Embryonic facial prominence (tissue), 1 donor: Measurements from ENCODE around the gene MYOZ2.

Source experiments
- DNase-seq: peaks from one replicate; pipeline ENCODE4 v3.0.0-alpha.2; 2016; ENCODE audit errors: extremely low spot score

The MYOZ2 gene

DNA sequence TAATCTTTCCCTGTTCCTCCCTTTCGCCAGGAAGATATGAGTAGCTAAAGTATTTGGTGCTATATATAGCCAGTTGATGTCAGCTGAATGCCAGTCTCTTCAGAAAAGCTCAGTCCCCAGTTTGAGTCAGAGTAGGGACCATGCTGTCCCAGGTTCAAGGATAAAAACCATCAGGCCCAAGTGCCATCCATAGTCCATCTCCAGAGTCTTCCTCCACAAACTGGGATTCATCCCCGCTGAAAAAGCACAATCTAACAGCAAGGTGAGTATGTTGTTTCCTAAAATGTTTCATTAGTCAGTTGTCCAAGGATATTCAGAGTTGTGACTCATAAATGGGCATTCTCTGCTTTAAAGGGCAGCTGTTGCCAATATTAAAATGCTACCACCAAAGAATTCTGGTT is at the start of gene MYOZ2:
MYOZ2 (plus strand) TSS at position 112 of the 401 bp plus-strand sequence. CDS start 694 bp downstream, outside the sequence.
- no peak for DNase-seq

DNA sequence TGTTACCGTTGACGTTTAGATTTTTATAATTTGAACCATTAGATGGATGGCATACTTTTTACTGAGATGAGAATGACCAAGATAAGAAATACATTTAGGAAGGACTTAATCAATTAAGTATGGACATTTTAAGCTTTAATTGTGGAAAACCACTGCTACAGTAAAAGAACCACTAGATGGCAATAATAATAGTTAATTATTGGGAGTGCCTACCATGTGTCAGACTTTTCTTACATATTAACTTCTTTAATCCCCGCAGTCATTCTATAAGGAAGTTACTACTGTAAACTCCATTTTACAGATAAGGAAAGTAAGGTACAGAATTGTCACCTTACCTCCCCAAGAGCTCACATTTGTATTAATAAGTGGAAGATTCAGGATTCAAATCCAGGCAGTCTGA is 48.5 kb upstream of the MYOZ2 start:
- no peak for DNase-seq

GRCh38 chr4:119087656-119088055 is 48.0 kb upstream of the MYOZ2 start:
- no peak for DNase-seq

- DNase-seq = no peak
Measured at GRCh38 chr4:119093042-119093827, 42.4 kb upstream of the MYOZ2 start.

GRCh38 chr4:119097282-119097900 is 38.2 kb upstream of the MYOZ2 start:
- DNase-seq = no peak

GRCh38 chr4:119098306-119098705 is 37.3 kb upstream of the MYOZ2 start:
- DNase-seq = no peak

GRCh38 chr4:119099227-119099810 is 36.3 kb upstream of the MYOZ2 start:
- no peak for DNase-seq

- DNase-seq = no peak
Measured at GRCh38 chr4:119100655-119101054, 35.0 kb upstream of the MYOZ2 start.

GRCh38 chr4:119103263-119103662 is 32.4 kb upstream of the MYOZ2 start:
- DNase-seq = peak; percentile 16

GRCh38 chr4:119104644-119105273 is 30.9 kb upstream of the MYOZ2 start:
- no peak for DNase-seq

- no peak for DNase-seq
Measured at GRCh38 chr4:119105605-119106004, 30.0 kb upstream of the MYOZ2 start.

DNA sequence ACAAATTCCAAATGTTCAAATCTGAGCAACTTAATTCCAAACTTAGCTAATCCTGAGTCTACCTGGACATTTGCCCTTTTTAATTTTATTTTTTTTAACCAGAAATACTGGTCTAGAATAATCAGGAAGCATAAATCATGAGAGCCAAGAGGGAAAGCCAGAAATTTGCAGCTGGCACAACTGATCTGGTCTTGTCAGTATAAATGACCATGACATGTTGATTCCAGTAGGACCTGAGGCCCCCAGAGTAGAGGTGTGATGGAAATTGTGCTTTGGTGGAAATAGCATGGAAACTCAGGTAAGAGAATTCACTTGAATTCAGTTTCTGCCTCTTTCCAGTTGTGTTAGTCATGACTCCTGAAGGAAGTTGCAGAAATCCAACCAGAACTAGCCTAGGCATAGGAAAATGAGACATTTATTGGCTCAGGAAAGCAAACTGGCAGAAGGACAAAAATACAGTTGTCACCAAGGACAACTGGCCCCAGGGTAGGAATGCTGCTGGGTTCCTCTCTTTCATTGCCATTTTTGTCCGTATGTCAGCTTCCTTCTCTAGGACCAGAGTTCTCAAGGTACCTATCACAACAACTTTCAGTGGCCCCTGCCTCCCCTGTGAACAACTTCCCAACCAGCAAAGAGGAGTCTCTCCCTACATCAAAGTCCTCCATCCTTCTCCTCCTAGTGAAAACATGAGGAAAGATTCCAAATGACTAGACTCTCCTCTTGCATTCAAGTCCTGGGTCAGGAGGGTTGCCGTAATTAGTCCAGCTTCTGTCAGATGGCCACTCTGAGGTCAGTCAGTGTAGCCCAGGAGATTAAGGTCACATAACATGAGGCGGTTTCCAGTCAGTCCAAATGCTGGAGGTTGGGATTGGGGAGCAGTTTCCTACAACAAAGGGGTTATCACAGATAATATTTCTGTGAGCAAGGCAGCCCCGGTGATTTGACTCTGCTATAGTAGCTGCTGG is 29.3 kb upstream of the MYOZ2 start:
- DNase-seq = no peak

- DNase-seq = no peak
Measured at GRCh38 chr4:119110121-119110520, 25.5 kb upstream of the MYOZ2 start.

GRCh38 chr4:119111296-119111695 is 24.3 kb upstream of the MYOZ2 start:
- no peak for DNase-seq

DNA sequence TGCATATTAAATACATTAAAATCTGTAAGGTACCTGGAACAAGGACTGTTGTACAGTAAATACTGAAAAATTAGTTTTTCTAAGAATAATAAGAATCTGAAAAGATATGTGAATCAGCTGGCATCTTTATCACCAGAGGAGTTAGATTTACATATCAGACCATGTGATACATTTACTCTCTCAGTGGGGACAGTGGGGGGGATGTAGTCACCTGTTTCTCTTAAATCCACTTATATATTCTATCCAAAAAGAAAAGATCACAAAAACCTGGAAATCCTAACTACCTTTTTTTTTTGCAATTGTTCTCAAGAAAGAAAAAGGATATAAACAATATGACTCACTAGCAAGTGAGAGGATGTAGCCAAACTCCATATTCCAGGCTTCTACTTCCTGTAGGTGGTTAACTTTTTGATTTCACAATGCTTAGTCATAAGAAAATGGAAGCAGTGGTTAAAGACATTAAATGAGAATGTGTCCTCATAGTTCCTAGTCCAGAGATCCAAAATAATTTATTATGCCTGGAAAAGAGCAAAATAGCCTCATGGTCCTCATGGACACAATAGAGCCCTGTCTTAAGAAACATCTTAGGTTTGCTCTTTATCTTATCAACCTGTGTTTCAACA is 22.5 kb upstream of the MYOZ2 start:
- DNase-seq = no peak

DNA sequence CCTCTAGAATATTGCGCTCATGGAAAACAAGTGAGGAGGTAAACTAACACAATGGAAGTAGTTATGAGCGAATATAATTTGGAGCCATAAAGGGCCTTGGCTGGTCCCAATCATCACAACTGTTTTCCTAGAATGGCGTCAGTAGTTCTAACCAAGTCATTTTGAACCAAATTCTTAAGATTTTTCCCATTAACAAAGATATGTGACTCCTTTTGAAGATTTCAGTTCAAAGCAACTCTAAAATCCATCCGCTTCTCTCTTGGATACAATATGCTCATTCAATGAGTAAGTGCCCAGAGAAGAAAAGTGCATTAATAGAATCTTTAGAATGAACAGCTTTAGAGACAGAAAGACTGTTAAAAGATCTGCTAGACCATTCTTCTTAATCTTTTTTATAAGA is 19.6 kb upstream of the MYOZ2 start:
- no peak for DNase-seq

DNA sequence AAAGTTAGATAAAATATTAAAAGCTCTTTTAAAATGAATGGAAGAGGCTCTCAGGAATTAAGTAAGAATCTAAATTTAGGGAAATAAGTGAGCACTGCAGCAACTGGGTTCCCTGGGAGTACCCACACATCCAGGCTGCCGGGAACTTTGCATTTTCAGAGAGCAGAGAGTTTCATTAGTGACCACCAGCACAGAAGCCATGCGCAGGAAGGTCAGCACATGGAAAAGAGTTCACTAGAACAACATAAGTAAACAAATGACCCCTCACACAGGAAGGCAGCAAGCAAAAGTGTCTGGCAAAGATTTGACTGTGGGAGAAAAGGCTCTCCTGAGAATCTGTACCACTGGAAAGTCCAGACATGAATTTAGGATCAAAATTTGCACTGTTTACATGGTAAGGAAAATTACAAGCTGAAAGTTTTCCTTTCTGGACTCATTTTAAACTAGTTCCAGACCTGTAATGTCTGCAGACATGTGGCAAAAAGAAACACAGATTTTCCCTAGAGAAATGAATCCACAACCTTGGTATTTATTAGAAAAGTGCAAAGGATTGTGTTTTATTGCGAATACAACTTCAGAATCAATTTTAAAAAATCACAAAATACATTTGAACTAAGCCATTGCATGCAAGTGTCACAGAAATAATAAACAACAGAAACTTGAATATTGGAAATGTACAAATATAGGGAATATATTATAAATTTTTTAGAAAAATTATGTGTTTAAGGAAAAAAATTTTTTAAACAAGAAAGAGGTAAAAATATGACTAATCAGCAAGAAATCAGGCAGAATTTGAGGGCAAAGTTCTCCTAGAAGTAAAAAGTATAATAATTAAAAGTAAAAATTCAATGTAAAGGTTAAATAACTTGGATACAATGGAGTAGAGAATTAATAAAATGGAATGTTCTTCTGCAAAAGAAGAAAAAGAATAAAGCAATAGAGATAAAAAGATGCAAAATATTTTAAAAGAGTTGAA is 18.4 kb upstream of the MYOZ2 start:
- DNase-seq = no peak

GRCh38 chr4:119118397-119118796 is 17.2 kb upstream of the MYOZ2 start:
- no peak for DNase-seq

GRCh38 chr4:119124352-119124751 is 11.3 kb upstream of the MYOZ2 start:
- no peak for DNase-seq

GRCh38 chr4:119125931-119126330 is 9.7 kb upstream of the MYOZ2 start:
- DNase-seq = no peak
